Neural cell (in vitro differentiated cells): ENCODE measurements around the gene PKP1. TPM values are rescaled to one million over a fixed set of nuclear protein-coding genes. Genes with fewer than 3 reads are reported as not detected.

Experiments
- H2AFZ ChIP-seq: fragments of 200-600, 300-800 bp; sonication (generic), shearing (Covaris generic); 2 replicates; pipeline ENCODE4 v1.6.0; 2014; ENCODE audit warnings: low read depth, mild to moderate bottlenecking, antibody characterized with exemption, low read length, moderate library complexity
- H3F3A ChIP-seq: fragments of 200-600 bp; shearing (Covaris generic); 2 replicates; pipeline ENCODE4 v1.6.1; 2016; ENCODE audit warnings: mild to moderate bottlenecking, moderate library complexity, mixed read lengths, antibody characterized with exemption, low read length; ENCODE audit not compliant: insufficient read depth, poor library complexity, severe bottlenecking
- H3K27ac ChIP-seq: fragments of 200-600, 300-800 bp; sonication (generic), shearing (Covaris generic); 2 replicates; pipeline ENCODE4 v1.5.1; 2014; ENCODE audit warnings: mild to moderate bottlenecking, low read length, moderate library complexity
- H3K27me3 ChIP-seq: fragments of 300-800, 200-600 bp; sonication (generic), shearing (Covaris generic); 2 replicates; pipeline ENCODE4 v1.6.0; 2014; ENCODE audit warnings: mild to moderate bottlenecking, low read depth, low read length, moderate library complexity; ENCODE audit not compliant: insufficient read depth
- H3K36me3 ChIP-seq: fragments of 300-800, 200-600 bp; sonication (generic), shearing (Covaris generic); 2 replicates; pipeline ENCODE4 v1.5.1; 2014; ENCODE audit warnings: mild to moderate bottlenecking, antibody characterized with exemption, low read length, moderate library complexity; ENCODE audit not compliant: insufficient read depth
- H3K4me2 ChIP-seq: fragments of 300-800, 200-600 bp; sonication (generic), shearing (Covaris generic); 2 replicates; pipeline ENCODE4 v1.6.0; 2014; ENCODE audit warnings: mild to moderate bottlenecking, low read length
- H3K4me3 ChIP-seq: fragments of 300-800, 200-600 bp; sonication (generic), shearing (Covaris generic); 2 replicates; pipeline ENCODE4 v1.5.1; 2014; ENCODE audit warnings: mild to moderate bottlenecking, low read length, moderate library complexity
- H3K79me2 ChIP-seq: fragments of 200-600 bp; shearing (Covaris generic); replicated peaks from 2 replicates; pipeline ENCODE4 v1.6.0; 2014; ENCODE audit warnings: mild to moderate bottlenecking, low read length, moderate library complexity; ENCODE audit not compliant: insufficient read depth
- H3K9ac ChIP-seq: fragments of 300-800, 200-600 bp; sonication (generic), shearing (Covaris generic); 2 replicates; pipeline ENCODE4 v1.6.1; 2016; ENCODE audit warnings: mild to moderate bottlenecking, low read length, mixed read lengths
- H3K9me2 ChIP-seq: fragments of 200-600 bp; shearing (Covaris generic); 2 replicates; pipeline ENCODE4 v1.6.1; 2016; ENCODE audit warnings: mild to moderate bottlenecking, low read length, mixed read lengths; ENCODE audit not compliant: insufficient read depth
- H3K9me3 ChIP-seq: fragments of 200-600, 300-800 bp; sonication (generic), shearing (Covaris generic); 2 replicates; pipeline ENCODE4 v1.6.1; 2016; ENCODE audit warnings: mild to moderate bottlenecking, mixed run types, low read length, moderate library complexity, mixed read lengths
- H4K20me1 ChIP-seq: fragments of 200-600 bp; shearing (Covaris generic); 2 replicates; pipeline ENCODE4 v1.6.1; 2016; ENCODE audit warnings: mild to moderate bottlenecking, mixed run types; ENCODE audit not compliant: insufficient read depth
- EP300 ChIP-seq: fragments of 450-650 bp; conservative IDR thresholded peaks from 2 replicates; pipeline ENCODE4 v1.6.1; 2014; ENCODE audit warnings: antibody characterized with exemption, mild to moderate bottlenecking, moderate library complexity; ENCODE audit not compliant: poor library complexity, severe bottlenecking
- EZH2 ChIP-seq: fragments of 200-600, 300-800 bp; shearing (Covaris generic), sonication (generic); IDR thresholded peaks from 2 replicates; pipeline ENCODE4 v1.6.1; 2014; ENCODE audit warnings: antibody characterized with exemption, low read length, borderline replicate concordance, mild to moderate bottlenecking; ENCODE audit not compliant: insufficient read depth, poor library complexity, severe bottlenecking
- MXI1 ChIP-seq: fragments of 450-650 bp; conservative IDR thresholded peaks from 2 replicates; pipeline ENCODE4 v1.6.1; 2014; ENCODE audit warnings: antibody characterized with exemption, mild to moderate bottlenecking; ENCODE audit not compliant: poor library complexity, severe bottlenecking
- POLR2AphosphoS5 ChIP-seq: IDR thresholded peaks from 2 replicates; pipeline ENCODE4 v1.6.1; 2012
- RAD21 ChIP-seq: fragments of 450-650 bp; conservative IDR thresholded peaks from 2 replicates; pipeline ENCODE4 v1.6.1; 2014; ENCODE audit warnings: antibody characterized with exemption, mild to moderate bottlenecking, moderate library complexity
- SMC3 ChIP-seq: fragments of 450-650 bp; conservative IDR thresholded peaks from 2 replicates; pipeline ENCODE4 v1.6.1; 2014; ENCODE audit warnings: antibody characterized with exemption, mild to moderate bottlenecking, moderate library complexity; ENCODE audit not compliant: poor library complexity
- TAF1 ChIP-seq: IDR thresholded peaks from 2 replicates; pipeline ENCODE4 v1.6.1; 2012; ENCODE audit warnings: low read depth
- polyA plus RNA-seq: library from polyadenylated mRNA; depleted of rRNA; stranded (reverse); fragments of >200 nt; gene quantifications from 2 replicates; pipeline ENCODE4 v1.2.3, GENCODE V29; 2014
- TF ChIP-seq, protein P1 (sequence below): IDR thresholded peaks from 2 replicates; pipeline ENCODE4 v1.6.1; 2012; ENCODE audit warnings: borderline replicate concordance
- TF ChIP-seq, protein P2 (sequence below): fragments of 450-650 bp; IDR thresholded peaks from 2 replicates; pipeline ENCODE4 v1.5.1; 2014; ENCODE audit warnings: antibody characterized with exemption, mild to moderate bottlenecking, moderate library complexity; ENCODE audit not compliant: poor library complexity, severe bottlenecking

The PKP1 gene
- polyA plus RNA-seq, 1 donor from 2014 or later = not detected

DNA sequence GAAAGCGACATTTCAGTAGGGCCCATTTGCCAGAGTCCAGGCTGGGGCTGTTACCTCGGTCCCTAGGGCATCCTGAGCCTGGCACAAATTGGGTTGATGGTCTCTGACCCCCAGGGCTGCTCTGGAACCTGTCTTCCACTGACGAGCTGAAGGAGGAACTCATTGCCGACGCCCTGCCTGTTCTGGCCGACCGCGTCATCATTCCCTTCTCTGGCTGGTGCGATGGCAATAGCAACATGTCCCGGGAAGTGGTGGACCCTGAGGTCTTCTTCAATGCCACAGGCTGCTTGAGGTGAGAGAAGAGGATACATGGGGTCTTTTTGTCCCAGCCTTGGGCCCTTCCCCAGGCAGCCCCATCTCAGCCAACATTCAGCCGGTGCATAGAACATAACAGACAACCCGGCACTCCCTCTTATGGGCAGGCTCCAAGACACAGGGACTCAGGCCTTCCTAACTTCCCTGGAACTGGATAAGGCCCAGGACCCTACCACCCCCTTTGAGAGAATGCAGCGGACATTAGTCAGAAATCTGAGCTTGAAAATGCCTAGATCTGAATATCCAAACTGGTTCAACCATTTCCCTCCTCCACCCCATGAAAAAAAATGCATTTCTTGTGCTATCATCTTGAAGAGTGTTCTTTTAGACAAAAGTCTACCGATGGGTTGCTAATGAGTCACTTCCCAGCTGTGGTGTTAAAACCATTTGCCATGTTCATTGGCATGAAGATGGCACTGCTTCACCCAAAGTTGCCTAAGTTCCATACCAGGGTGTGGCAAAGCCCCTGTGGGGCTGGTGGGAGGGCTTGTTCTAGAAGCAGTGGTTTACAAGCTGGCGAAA lies 35.4 kb downstream of the PKP1 start:
- H2AFZ ChIP-seq = no peak overlapping the region
- no peak overlapping the region for H3K4me2 ChIP-seq
- no peaks in the 10 kb centered on the region for H3F3A ChIP-seq
- H3K27ac ChIP-seq = no peak overlapping the region
- H3K9me3 ChIP-seq = no peaks in the 10 kb centered on the region
- no peaks in the 10 kb centered on the region for H3K9me2 ChIP-seq
- H3K9ac ChIP-seq = no peak overlapping the region
- H3K36me3 ChIP-seq = no peaks in the 10 kb centered on the region
- no peaks in the 10 kb centered on the region for H3K79me2 ChIP-seq
- no peaks in the 10 kb centered on the region for H4K20me1 ChIP-seq
- no peak for TF ChIP-seq EP300
- TF ChIP-seq, protein P1, sequence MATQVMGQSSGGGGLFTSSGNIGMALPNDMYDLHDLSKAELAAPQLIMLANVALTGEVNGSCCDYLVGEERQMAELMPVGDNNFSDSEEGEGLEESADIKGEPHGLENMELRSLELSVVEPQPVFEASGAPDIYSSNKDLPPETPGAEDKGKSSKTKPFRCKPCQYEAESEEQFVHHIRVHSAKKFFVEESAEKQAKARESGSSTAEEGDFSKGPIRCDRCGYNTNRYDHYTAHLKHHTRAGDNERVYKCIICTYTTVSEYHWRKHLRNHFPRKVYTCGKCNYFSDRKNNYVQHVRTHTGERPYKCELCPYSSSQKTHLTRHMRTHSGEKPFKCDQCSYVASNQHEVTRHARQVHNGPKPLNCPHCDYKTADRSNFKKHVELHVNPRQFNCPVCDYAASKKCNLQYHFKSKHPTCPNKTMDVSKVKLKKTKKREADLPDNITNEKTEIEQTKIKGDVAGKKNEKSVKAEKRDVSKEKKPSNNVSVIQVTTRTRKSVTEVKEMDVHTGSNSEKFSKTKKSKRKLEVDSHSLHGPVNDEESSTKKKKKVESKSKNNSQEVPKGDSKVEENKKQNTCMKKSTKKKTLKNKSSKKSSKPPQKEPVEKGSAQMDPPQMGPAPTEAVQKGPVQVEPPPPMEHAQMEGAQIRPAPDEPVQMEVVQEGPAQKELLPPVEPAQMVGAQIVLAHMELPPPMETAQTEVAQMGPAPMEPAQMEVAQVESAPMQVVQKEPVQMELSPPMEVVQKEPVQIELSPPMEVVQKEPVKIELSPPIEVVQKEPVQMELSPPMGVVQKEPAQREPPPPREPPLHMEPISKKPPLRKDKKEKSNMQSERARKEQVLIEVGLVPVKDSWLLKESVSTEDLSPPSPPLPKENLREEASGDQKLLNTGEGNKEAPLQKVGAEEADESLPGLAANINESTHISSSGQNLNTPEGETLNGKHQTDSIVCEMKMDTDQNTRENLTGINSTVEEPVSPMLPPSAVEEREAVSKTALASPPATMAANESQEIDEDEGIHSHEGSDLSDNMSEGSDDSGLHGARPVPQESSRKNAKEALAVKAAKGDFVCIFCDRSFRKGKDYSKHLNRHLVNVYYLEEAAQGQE = no peak
- TF ChIP-seq, protein P2, sequence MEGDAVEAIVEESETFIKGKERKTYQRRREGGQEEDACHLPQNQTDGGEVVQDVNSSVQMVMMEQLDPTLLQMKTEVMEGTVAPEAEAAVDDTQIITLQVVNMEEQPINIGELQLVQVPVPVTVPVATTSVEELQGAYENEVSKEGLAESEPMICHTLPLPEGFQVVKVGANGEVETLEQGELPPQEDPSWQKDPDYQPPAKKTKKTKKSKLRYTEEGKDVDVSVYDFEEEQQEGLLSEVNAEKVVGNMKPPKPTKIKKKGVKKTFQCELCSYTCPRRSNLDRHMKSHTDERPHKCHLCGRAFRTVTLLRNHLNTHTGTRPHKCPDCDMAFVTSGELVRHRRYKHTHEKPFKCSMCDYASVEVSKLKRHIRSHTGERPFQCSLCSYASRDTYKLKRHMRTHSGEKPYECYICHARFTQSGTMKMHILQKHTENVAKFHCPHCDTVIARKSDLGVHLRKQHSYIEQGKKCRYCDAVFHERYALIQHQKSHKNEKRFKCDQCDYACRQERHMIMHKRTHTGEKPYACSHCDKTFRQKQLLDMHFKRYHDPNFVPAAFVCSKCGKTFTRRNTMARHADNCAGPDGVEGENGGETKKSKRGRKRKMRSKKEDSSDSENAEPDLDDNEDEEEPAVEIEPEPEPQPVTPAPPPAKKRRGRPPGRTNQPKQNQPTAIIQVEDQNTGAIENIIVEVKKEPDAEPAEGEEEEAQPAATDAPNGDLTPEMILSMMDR = no peak
- TF ChIP-seq EZH2 = no peak
- TF ChIP-seq TAF1 = no peak
- no peak for TF ChIP-seq POLR2AphosphoS5
- TF ChIP-seq MXI1 = no peak
- no peak for TF ChIP-seq SMC3
- no peak for TF ChIP-seq RAD21
- no peaks in the 10 kb centered on the region for H3K27me3 ChIP-seq
- H3K4me3 ChIP-seq = no peak overlapping the region

DNA sequence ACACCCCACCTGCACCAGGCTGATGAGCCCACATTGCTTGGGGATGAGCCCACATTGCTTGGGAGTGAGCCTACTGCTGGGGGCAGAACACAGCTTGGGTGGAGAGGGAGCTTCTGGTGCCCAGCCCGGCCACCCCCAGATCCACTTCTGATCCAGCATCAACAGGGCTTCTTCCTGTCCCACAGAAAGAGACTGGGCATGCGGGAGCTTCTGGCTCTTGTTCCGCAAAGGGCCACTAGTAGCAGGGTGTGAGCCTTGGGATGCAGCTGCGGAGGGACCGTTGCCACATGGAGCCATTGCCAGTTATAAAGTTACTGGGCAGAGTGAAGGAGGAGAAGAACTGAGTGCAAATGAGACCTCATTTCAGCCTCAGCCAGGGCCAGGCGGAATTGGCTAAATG lies 36.3 kb downstream of the PKP1 start:
- no peak overlapping the region for H2AFZ ChIP-seq
- H3F3A ChIP-seq = no peaks in the 10 kb centered on the region
- H3K4me2 ChIP-seq = no peak overlapping the region
- H3K4me3 ChIP-seq = no peak overlapping the region
- H3K9ac ChIP-seq = no peak overlapping the region
- H3K9me3 ChIP-seq = no peaks in the 10 kb centered on the region
- H3K79me2 ChIP-seq = no peaks in the 10 kb centered on the region
- H3K9me2 ChIP-seq = no peaks in the 10 kb centered on the region
- TF ChIP-seq RAD21 (no peak), EP300 (no peak), MXI1 (no peak), TAF1 (no peak), EZH2 (no peak), SMC3 (no peak), POLR2AphosphoS5 (no peak)
- TF ChIP-seq, protein P2 = no peak
- TF ChIP-seq, protein P1 = no peak
- no peaks in the 10 kb centered on the region for H3K36me3 ChIP-seq
- no peaks in the 10 kb centered on the region for H3K27me3 ChIP-seq
- no peak overlapping the region for H3K27ac ChIP-seq
- no peaks in the 10 kb centered on the region for H4K20me1 ChIP-seq
